ENCODE results near the gene GSK3A. TPM values are rescaled to one million over a fixed set of nuclear protein-coding genes. Genes with fewer than 3 reads are reported as not detected.
A peak's percentile ranks its signal among the peaks of the same experiment; 100 is the strongest.

GSK3A gene
- total and polyA plus RNA-seq, 9 of the 15 experiments (the other 6 are each of a cell fraction or from before 2014, with no cell fraction given): 0.62 to 90.7 (median 33.3) TPM

- no peak for TF ChIP-seq GABPA (tag; conservative IDR thresholded peaks at IDR 0.05; ENCODE audit: low read depth)
- no peak for TF ChIP-seq RNF2 (IDR thresholded peaks at IDR 0.05)
- no peak for TF ChIP-seq PREB (CRISPR knock-in tag; IDR thresholded peaks at IDR 0.05)
- no peak for TF ChIP-seq SREBF2 (CRISPR knock-in tag; IDR thresholded peaks at IDR 0.05)
- TF ChIP-seq ZNF431 (CRISPR knock-in tag; IDR thresholded peaks at IDR 0.05): no peak
- TF ChIP-seq CHCHD3 (CRISPR knock-in tag; IDR thresholded peaks at IDR 0.05): no peak
- no peak for TF ChIP-seq POLR3G (IDR thresholded peaks at IDR 0.05; ENCODE audit: extremely low read depth, insufficient read length, insufficient replicate concordance)
- TF ChIP-seq ZNF217 (CRISPR knock-in tag; IDR thresholded peaks at IDR 0.05): no peak
- no peak for TF ChIP-seq FOXJ2 (tag; IDR thresholded peaks at IDR 0.05)
- TF ChIP-seq WHSC1 (IDR thresholded peaks at IDR 0.05; ENCODE audit: low read length): no peak
- TF ChIP-seq HDAC1 (IDR thresholded peaks at IDR 0.05): no peak
- no peak for TF ChIP-seq NEUROD1 (IDR thresholded peaks at IDR 0.05; ENCODE audit: borderline replicate concordance, low read depth, low read length, partially characterized antibody)
- TF ChIP-seq POLR2AphosphoS2 (IDR thresholded peaks at IDR 0.05; ENCODE audit: low read length): no peak
- no peak for TF ChIP-seq HMGXB4 (CRISPR knock-in tag; IDR thresholded peaks at IDR 0.05)
- TF ChIP-seq, protein P1, sequence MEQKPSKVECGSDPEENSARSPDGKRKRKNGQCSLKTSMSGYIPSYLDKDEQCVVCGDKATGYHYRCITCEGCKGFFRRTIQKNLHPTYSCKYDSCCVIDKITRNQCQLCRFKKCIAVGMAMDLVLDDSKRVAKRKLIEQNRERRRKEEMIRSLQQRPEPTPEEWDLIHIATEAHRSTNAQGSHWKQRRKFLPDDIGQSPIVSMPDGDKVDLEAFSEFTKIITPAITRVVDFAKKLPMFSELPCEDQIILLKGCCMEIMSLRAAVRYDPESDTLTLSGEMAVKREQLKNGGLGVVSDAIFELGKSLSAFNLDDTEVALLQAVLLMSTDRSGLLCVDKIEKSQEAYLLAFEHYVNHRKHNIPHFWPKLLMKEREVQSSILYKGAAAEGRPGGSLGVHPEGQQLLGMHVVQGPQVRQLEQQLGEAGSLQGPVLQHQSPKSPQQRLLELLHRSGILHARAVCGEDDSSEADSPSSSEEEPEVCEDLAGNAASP (IDR thresholded peaks at IDR 0.05): no peak
- TF ChIP-seq JUND (IDR thresholded peaks at IDR 0.05; ENCODE audit: borderline replicate concordance, low read depth, low read length): 0 out of 2 replicates have a peak, but pooled peaks have one; percentile 31
- TF ChIP-seq JUND (tag; IDR thresholded peaks at IDR 0.05; ENCODE audit: borderline replicate concordance, low read depth, low read length): peak; percentile 33; the same call in 1 of the 3 replicates
Observed at GRCh38 chr19:42184401-42184861, 58.0 kb downstream of the GSK3A start (continued).
